GM10847 (cell line): ENCODE data around the gene RAP1GAP2.

Source experiments
- POLR2A ChIP-seq: IDR thresholded peaks from 2 replicates; pipeline ENCODE4 v1.6.1; 2011; ENCODE audit not compliant: insufficient read length; ENCODE audit errors: extremely low read depth

Gene RAP1GAP2

DNA sequence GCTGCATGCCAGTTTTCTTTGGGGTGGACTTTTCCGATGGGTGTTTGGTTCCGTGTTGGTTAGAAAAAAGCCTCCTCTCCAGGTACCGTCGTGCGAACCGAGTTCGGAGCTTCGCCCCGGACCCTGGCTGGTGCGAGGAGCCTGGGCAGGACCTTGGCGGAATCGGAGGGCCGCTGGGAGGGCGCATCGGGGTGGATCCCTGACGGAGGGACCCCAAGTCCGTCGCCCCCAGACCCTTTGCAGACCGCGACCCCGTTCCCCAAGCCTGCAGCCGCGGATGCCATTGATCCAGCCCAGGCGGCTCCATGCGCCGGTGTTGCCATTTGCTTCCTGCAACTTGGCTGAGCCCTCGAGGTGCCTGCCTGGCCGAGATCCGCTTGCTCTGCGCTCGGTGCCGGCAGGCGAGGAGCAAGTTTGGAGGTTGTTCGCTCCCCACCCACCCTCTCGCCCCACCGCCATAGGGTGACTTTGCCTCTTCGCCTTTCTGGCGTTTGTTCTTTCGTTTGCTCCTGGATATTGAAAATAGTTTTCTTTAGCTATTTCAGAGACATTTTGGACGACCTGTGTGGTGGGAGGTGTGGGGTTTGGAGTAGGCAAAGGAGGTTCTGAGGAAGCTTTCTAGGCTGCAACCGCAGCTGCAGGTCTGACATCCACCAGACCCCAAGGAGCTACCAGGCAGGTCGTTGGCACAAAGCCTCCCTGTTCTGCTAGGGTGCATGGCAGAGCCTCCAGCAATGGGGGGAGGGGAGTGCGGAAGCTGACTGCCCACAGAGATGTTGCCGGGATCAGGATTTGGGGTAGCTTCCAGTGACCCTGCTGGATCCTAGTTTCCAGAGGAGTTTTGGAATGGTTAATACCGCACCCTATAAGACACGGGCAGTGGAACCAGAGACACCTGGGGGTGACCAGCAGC, 58.2 kb downstream of the RAP1GAP2 start:
- no peak for TF ChIP-seq POLR2A

DNA sequence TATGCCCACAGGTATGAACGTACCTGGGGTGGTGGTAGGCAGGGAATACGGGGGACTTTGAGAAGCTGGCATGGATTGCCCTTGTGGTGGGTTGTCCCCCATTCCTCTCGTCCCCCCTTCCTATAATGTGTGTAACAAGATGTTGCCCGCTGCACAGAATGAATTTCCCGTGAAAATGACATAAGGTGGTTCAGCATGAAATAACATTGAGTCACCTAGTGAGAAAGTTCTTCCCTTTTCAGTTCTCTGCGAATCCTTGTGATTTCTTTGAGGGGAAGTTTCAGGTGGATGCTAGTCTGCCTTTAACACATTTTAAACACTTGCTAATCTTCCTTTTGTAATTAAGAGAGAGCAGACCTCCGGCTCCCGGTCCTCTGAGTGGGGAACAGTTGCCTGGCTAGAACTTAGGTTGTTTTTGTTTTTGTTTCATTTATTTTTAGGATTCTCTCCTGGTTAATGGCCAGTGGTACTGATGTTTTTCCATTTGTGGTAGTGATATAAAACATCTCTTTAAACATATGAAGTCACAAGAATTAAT, 58.9 kb downstream of the RAP1GAP2 start:
- TF ChIP-seq POLR2A, result no peak

DNA sequence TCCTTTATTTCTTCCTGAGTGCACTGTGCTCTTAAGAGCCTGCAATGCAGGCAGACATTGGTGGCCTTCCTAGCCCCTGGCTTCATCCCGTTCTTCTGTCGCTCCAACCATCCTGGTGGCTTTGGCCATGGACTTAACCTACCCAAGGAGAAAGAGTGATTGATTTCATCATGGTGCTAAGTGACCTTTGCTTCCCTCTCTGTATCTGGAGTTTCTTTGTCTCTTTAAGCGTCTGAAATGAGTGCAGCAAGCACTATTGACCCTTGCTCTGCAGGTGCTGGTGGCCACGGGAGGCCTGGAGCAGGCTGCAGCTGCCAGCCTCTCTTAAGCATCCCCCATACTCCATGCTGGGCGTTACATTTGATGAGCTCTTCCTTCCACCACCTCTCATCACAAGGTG, 60.5 kb downstream of the RAP1GAP2 start:
- TF ChIP-seq POLR2A, result no peak

DNA sequence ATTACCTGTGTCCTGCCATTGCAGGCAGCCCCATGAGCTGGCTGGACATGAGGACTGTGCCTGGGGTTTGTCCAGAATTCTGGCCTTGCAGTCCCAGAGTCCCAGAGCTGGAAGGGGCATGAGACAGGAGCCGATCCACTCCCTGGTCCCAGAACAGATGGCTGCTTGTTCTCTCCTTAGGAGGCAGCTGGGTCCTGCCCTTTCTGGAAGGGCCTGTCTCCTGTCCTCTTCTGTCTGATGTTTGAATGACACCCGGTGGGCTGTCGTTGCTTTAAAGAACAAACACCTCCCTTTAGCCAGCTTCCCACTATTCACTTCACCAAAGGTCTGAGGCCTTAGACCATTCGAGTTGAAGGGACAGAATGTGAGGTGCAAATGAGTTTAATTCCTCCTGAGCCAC, 63.8 kb downstream of the RAP1GAP2 start:
- no peak for TF ChIP-seq POLR2A

DNA sequence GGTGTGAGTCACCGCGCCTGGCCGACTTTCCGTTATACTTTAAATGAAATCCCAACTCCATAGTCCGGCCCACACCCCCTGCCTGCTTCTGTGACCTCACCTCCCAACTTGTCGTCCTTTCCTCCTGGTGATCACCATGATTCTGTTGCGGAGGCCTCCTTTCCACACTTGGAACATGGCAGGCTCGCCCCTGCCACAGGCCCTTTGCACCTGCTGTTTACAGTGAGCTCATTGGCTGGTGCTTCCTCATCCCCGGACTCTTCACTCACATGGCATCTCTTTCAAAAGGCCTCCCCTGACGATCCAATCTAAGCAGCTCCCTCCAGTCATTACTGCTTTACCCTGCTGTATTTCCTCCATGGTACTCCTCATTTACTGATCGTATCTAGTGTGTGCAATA, 64.6 kb downstream of the RAP1GAP2 start:
- TF ChIP-seq POLR2A, result no peak

DNA sequence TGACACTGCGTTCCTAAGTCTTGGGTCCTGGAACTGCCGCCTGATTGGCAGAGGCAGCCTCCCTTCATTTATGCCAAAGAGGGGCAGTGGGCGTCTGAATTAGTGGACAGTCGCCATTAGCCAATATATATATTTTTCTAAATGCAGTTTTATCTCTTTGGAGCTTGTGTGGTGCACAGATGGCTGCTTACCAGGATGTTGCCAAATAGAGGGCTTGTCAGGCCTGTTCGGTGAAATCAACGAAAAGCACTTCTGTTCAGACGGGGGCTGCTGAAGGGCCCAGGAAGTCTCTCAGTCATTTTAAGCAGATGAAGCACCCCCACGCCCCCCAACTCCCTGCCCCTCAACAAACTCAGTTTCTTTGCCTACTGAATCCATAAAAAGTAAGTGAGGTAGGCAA, 66.0 kb downstream of the RAP1GAP2 start:
- no peak for TF ChIP-seq POLR2A

DNA sequence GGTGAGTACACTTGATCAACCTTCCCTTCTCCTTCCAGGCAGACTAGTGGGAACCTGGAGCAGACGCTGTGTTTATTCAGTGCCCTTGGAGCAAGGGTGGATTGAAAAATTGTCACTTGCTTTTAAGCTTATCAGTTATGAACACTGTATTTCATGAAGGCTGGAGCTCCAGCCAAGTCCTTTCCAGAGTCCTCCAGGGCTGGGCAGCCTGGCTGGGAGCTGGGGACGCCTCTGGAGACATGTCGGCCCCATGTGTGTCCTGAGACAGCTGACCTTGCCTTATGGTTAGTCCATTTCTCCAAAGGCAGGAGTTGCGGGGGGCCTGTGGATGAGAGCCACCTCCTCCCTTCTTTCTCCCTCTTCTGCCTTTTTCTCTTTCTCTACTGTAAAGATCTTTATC, 67.0 kb downstream of the RAP1GAP2 start:
- TF ChIP-seq POLR2A, result no peak

DNA sequence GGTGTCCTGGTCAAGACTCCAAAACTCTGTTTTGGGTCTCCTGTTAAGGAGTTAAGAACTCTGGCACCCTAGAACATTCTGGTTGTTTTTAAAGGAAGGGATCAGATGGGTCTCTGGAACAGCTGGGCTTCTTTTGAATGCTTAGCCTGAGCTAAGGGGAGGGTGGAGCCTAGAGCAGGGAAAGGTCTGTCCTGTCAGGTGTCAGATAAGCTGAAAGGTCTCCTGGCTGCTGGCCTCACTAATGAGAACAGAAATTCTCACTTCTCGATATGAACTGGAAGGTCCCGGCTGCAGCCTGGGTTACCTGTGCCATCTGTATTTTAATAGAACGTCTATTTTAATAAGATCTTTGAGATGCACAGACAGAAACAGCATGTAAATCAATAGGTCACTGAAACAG, 69.0 kb downstream of the RAP1GAP2 start:
- TF ChIP-seq POLR2A, result no peak

DNA sequence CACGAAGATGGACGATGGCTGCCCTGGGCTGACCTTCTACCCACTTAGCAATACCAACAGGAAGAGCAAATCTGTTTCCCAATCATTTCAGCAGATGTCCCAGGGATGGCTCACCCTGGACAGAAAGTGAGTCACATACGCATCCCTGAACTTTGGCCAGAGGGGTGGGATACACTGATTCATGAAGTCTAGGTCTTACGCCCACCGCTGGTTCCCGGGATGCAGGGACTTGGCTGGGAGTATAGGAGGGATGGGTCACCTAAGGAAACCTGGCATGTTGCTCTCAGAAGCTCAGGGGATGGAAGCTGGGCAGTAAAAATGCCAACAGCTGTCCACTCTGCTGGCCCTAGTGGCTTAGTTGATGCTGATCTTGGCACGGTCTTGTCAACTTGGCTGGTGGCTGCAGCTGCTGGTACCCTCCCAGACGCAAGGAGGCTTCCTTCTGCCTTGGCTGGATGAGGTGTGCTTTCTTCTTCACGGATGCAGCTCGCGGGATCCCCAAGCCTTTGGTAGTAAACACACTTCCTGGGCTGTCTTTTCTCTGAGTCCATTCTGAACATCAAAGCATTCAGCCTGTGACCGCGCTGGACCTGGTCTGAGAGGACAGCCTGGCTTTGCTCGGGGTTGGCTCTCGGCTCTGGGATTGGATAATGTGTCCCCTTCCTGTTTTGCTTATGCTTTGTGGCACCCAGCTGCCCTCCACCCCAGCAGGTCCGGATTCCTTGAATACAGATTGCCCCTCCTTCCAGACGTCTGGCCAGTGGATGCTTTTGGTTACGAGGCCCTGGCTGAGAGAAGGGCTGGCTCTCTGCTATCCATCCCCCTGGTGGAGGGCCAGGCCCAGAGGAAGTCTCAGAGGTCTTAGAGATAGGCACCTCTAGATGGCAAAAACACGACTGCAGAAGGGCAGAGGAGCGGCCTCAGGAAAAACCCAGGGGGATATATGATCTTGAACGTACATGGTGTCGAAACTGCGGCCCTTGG, 71.5 kb downstream of the RAP1GAP2 start:
- TF ChIP-seq POLR2A, result no peak

DNA sequence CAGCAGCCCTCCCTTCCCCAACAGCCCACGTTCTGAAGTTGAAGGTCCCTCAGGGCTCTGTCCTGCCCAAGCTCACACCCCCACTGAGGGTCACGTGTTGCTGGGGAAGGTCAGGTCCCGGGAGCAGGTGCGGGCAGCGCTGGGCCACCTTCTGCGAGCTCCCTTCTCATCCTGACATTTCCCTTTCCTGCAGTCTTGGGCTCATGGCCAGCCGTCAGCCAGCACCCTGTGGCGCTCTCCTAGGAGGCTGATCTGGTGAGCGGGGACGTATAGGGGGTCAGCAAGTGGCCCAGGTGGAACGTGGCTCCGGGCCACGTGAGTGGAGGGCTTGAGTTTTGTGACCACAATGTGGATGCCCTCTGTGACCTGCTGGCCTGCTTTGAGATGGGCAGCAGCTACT, 73.4 kb downstream of the RAP1GAP2 start:
- TF ChIP-seq POLR2A, result no peak

DNA sequence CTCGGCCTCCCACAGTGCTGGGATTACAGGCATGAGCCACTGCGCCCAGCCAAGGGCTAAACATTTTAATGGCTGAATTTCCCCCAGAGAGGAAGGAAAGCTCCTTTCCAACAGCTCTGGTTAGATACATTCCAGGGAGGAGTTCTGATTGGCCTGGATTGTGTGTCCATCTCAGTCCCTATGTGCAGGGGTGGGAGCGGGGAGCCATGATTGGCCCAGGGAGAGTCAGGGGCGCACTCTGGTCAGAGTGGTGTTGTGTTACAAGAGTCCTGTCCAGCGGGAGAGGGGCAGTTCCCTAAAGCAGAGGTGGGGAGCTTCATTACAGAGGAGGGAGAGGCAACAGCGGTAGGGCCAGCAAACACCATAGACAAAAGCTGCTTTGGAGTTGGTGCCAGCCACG, 75.0 kb downstream of the RAP1GAP2 start:
- no peak for TF ChIP-seq POLR2A

DNA sequence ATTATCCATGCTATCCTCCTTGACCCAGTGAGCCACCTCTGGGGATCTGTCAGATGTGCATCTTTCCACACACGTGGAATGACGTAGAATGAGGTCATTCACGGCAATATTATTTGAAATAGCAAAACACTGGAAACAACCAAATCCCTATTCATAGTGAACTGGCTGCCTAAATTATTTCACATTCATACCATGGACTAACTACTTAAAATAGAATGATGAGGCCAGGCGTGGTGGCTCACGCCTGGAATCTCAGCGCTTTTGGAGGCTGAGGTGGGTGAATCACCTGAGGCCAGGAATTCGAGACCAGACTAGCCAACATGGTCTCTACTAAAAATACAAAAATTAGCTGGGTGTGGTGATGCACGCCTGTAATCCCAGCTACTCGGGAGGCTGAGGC, 75.5 kb downstream of the RAP1GAP2 start:
- TF ChIP-seq POLR2A, result no peak

DNA sequence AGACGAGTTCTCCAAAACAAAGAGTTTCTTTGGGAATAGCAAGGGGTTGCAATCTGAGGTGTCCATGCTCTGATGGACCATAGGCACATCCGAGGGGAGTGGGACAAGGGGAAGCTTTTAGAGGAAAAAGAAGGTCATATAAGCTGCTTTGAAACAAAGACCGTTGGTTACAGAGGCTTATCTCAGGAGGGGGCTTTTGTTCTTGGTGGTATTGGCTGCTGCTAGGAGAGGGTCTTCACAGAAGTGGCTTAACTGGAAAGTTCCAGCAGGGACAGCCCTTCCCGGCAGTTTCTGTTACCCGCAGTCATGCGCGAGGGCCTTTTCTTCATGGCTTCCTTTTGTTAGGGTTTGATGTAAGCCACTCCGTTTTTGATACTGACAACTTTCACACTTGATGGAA, 76.0 kb downstream of the RAP1GAP2 start:
- no peak for TF ChIP-seq POLR2A

DNA sequence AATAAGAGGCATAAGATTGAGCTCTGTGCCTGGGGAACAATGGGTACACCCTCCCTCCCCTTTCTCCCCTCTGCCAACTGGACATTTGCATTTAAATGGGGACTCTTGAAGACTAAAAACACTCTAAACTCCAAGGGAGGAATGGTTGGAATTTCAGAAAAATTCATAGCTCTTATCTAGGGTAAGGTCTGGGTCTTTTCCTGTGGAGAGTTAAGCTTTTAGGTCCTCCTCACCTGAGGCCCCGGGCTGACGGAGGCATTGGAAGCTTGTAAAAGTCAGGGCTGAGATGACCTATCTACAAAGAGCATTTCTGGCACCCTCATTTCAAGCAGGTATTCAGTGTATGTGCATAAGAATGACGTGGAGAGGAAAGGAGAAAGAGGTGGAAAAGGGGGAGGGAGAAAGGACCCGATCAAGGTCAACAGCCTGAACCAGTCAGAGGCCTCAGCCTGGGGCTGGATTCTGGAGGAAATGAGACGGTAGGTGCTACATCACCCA, 78.0 kb downstream of the RAP1GAP2 start:
- no peak for TF ChIP-seq POLR2A

DNA sequence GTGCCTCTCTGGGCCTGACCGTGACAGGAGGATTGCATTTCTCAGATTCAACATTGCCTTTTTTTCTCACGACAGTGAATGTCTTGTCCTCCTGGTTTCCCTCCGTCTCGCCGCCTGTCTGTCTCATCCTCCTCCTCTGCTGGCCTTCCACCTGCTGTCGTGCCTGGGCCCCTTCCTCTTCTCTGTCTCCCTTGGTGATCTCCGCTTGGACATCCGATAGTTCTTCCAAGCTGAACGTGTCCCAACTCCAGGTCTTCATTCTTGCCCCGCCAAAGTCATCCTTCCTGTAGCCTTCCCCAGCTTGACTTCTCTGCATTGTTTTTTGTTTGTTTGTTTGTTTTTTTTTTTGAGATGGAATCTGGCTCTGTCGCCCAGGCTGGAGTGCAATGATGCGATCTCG, 79.4 kb downstream of the RAP1GAP2 start:
- TF ChIP-seq POLR2A, result no peak

DNA sequence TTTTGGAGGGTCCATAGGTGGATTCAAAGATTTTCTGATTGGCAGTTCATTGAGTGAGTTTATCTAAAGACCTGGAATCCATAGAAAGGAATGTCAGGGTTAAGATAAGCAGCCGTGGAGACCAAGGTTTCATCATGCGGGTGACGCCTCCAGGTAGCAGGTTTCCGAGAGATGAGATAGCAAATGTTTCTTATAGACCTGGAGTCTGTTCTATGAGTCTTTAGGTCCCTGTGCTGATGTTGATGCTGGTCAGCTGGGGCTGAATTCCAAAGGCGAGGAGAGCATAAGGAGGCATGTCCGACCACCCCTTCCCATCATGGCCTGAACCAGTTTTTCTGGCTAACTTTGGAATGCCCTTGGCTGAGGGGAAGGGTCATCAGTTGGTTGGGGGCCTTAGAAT, 80.2 kb downstream of the RAP1GAP2 start:
- TF ChIP-seq POLR2A, result no peak

DNA sequence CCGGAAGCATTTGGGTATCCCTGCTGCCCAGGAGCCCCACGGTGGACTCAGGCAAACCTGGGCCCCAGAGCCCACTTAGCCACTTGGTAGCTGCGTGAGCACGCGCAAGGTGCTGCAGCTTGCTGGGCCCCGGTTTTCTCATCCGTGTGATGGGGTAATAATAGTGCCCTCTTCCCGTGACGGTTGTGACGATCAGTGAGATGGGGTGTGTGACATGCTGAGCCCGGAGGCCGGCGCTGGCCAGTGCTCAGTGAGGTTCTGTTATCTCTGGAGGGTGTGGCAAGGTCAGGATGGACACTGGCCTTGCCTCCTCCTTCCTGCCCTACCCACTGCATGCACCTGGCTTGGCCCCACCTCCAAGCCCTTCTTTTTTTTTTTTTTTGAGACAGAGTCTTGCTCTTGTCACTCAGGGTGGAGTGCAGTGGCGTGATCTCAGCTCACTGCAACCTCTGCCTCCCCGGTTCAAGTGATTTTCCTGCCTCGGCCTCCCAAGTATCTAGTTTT, 82.6 kb downstream of the RAP1GAP2 start:
- no peak for TF ChIP-seq POLR2A
